H1 (cell line): ENCODE data around the gene EPB41L2. TPM values are rescaled to one million over a fixed set of nuclear protein-coding genes. Genes with fewer than 3 reads are reported as not detected.

Source experiments
- CTCF ChIA-PET: fragments of 300-600 bp; sonication (Branson Sonifier 250); formaldehyde crosslinking; loops from one replicate; lab custom pipeline; 2021; ENCODE audit not compliant: partially characterized antibody; lab: Charles Lee
- POLR2A ChIA-PET: fragments of 300-600 bp; sonication (Branson Sonifier 250); formaldehyde crosslinking; loops from one replicate; lab custom pipeline; 2021; ENCODE audit warnings: inconsistent platforms; ENCODE audit not compliant: partially characterized antibody; lab: Charles Lee
- DNase-seq, 2 experiments: peaks; one replicate each; pipeline versions ENCODE4 v3.0.0 to v3.0.0-alpha.2; 2010 to 2022; ENCODE audit warnings: low spot score in 2 of 2, low read depth in 1 of 2, mixed read lengths in 1 of 2
- FAIRE-seq: peaks from 2 replicates; lab custom pipeline; 2011; peaks lifted over from hg19 to GRCh38; lab: Jason Lieb, UNC
- H2AFZ ChIP-seq: 2 replicates; pipeline ENCODE4 v1.8.1; 2012; ENCODE audit warnings: low read length, inconsistent platforms
- H2AK5ac ChIP-seq: 2 replicates; pipeline ENCODE4 v1.6.1; 2013; ENCODE audit warnings: low read depth, low read length
- H2BK120ac ChIP-seq: replicated peaks from 2 replicates; pipeline ENCODE3; 2013; ENCODE audit warnings: low read depth, low read length, inconsistent platforms
- H2BK12ac ChIP-seq: 2 replicates; pipeline ENCODE4 v1.6.1; 2013; ENCODE audit warnings: low read depth, low read length
- H2BK15ac ChIP-seq: 2 replicates; pipeline ENCODE4 v1.6.1; 2013; ENCODE audit warnings: low read length
- H2BK20ac ChIP-seq: 2 replicates; pipeline ENCODE4 v1.6.1; 2013; ENCODE audit warnings: low read length
- H2BK5ac ChIP-seq: 2 replicates; pipeline ENCODE4 v1.6.1; 2013; ENCODE audit warnings: low read depth, low read length
- H3K14ac ChIP-seq: 2 replicates; pipeline ENCODE4 v1.6.1; 2013; ENCODE audit warnings: inconsistent platforms; ENCODE audit not compliant: insufficient read length
- H3K18ac ChIP-seq: 2 replicates; pipeline ENCODE4 v1.6.1; 2013; ENCODE audit warnings: low read length; ENCODE audit errors: extremely low read depth
- H3K23ac ChIP-seq: 2 replicates; pipeline ENCODE4 v1.6.1; 2013; ENCODE audit warnings: inconsistent platforms; ENCODE audit not compliant: insufficient read length
- H3K23me2 ChIP-seq: 2 replicates; pipeline ENCODE4 v1.6.1; 2013; ENCODE audit warnings: low read depth, low read length
- H3K27ac ChIP-seq: 2 replicates; pipeline ENCODE4 v1.6.1; 2011; ENCODE audit warnings: low read depth, low read length, inconsistent platforms
- H3K27me3 ChIP-seq, 4 experiments: replicated peaks in 1 of 4; 1 replicate in 1 of 4; 2 replicates in 3 of 4; pipeline versions ENCODE4 v1.6.1 to v1.8.1; 2011 to 2013; ENCODE audit warnings: low read length in 3 of 4, mild to moderate bottlenecking in 3 of 4, inconsistent platforms in 2 of 4, mixed read lengths in 2 of 4, moderate library complexity in 1 of 4; ENCODE audit not compliant: control insufficient read depth in 3 of 4, insufficient read depth in 3 of 4; ENCODE audit errors: extremely low read depth in 1 of 4
- H3K36me3 ChIP-seq, 4 experiments: 2 replicates each; pipeline versions ENCODE4 v1.6.1 to v1.8.1; 2011 to 2013; ENCODE audit warnings: mild to moderate bottlenecking in 4 of 4, low read length in 3 of 4, moderate library complexity in 2 of 4, control low read depth in 1 of 4, inconsistent platforms in 1 of 4; ENCODE audit not compliant: insufficient read depth in 4 of 4, control insufficient read depth in 2 of 4
- H3K4ac ChIP-seq: replicated peaks from 2 replicates; pipeline ENCODE3; 2013; ENCODE audit warnings: low read length, low read depth, mixed read lengths, inconsistent platforms; ENCODE audit not compliant: insufficient read length
- H3K4me1 ChIP-seq, 4 experiments: replicated peaks in 1 of 4; 1 replicate in 1 of 4; 2 replicates in 3 of 4; pipeline versions ENCODE4 v1.6.1 to v1.8.1; 2011 to 2013; ENCODE audit warnings: low read length in 3 of 4, inconsistent platforms in 2 of 4, mixed read lengths in 1 of 4; ENCODE audit not compliant: insufficient read depth in 4 of 4, control insufficient read depth in 3 of 4
- H3K4me2 ChIP-seq, 2 experiments: 2 replicates each; pipeline versions ENCODE4 v1.6.1 to v1.8.1; 2011 to 2013; ENCODE audit warnings: low read depth in 2 of 2, low read length in 2 of 2, control low read depth in 1 of 2, inconsistent platforms in 1 of 2, mild to moderate bottlenecking in 1 of 2; ENCODE audit not compliant: insufficient read depth in 1 of 2
- H3K4me3 ChIP-seq, 4 experiments: fragments of 200-600, 300-600 bp in 1 of 4; sonication (generic), shearing (Covaris generic), sonication (Bioruptor Twin) in 1 of 4; 2 replicates each; pipeline versions ENCODE4 v1.5.1 to v1.8.1; 2011 to 2016; ENCODE audit warnings: low read length in 4 of 4, low read depth in 3 of 4, control low read depth in 2 of 4, inconsistent platforms in 2 of 4, mild to moderate bottlenecking in 2 of 4, mixed read lengths in 1 of 4, moderate library complexity in 1 of 4; ENCODE audit not compliant: insufficient read depth in 2 of 4; ENCODE audit errors: extremely low read depth in 1 of 4
- H3K56ac ChIP-seq: replicated peaks from 2 replicates; pipeline ENCODE3; 2013; ENCODE audit warnings: low read depth, mild to moderate bottlenecking, mixed read lengths, low read length, inconsistent platforms; ENCODE audit not compliant: insufficient read length
- H3K79me1 ChIP-seq: 2 replicates; pipeline ENCODE4 v1.6.1; 2013; ENCODE audit warnings: low read depth, low read length, control low read depth
- H3K79me2 ChIP-seq, 2 experiments: 2 replicates each; pipeline versions ENCODE4 v1.6.1 to v1.8.1; 2012 to 2013; ENCODE audit warnings: low read length in 2 of 2, mild to moderate bottlenecking in 2 of 2, inconsistent platforms in 1 of 2; ENCODE audit not compliant: insufficient read depth in 2 of 2, control insufficient read depth in 1 of 2
- H3K9ac ChIP-seq, 4 experiments: replicated peaks in 1 of 4; 1 replicate in 1 of 4; 2 replicates in 3 of 4; pipeline versions ENCODE4 v1.6.1 to v1.8.1; 2011 to 2013; ENCODE audit warnings: low read depth in 3 of 4, low read length in 3 of 4, control low read depth in 2 of 4, mild to moderate bottlenecking in 2 of 4, moderate library complexity in 2 of 4, inconsistent platforms in 1 of 4; ENCODE audit errors: extremely low read depth in 1 of 4
- H3K9me3 ChIP-seq, 2 experiments: 2 replicates each; pipeline versions ENCODE4 v1.6.1 to v1.8.1; 2012 to 2013; ENCODE audit warnings: mild to moderate bottlenecking in 2 of 2, moderate library complexity in 2 of 2, control low read depth in 1 of 2, inconsistent platforms in 1 of 2, low read depth in 1 of 2, low read length in 1 of 2, mixed read lengths in 1 of 2; ENCODE audit not compliant: insufficient read depth in 2 of 2
- H4K20me1 ChIP-seq, 2 experiments: replicated peaks in 1 of 2; 2 replicates each; pipeline versions ENCODE3 to v1.8.1; 2011 to 2013; ENCODE audit warnings: inconsistent platforms in 2 of 2, low read length in 2 of 2, mild to moderate bottlenecking in 1 of 2; ENCODE audit not compliant: insufficient read depth in 2 of 2, control insufficient read depth in 1 of 2
- H4K5ac ChIP-seq: 2 replicates; pipeline ENCODE4 v1.6.1; 2013; ENCODE audit warnings: low read length, low read depth, mixed read lengths, inconsistent platforms; ENCODE audit not compliant: insufficient read length
- H4K8ac ChIP-seq: 2 replicates; pipeline ENCODE4 v1.8.0; 2013; ENCODE audit warnings: mild to moderate bottlenecking, moderate library complexity, low read length, inconsistent platforms; ENCODE audit not compliant: insufficient read depth; ENCODE audit errors: extremely low read depth
- H4K91ac ChIP-seq: replicated peaks from 2 replicates; pipeline ENCODE3; 2013; ENCODE audit warnings: low read length, mixed read lengths, inconsistent platforms; ENCODE audit not compliant: insufficient read length
- GTF2F1 ChIP-seq: IDR thresholded peaks from 2 replicates; pipeline ENCODE4 v1.6.1; 2012; ENCODE audit warnings: low read depth, low read length, improper control_type of control experiment, borderline replicate concordance
- HDAC2 ChIP-seq, 2 experiments: fragments of 300-600 bp in 1 of 2; sonication (generic) in 1 of 2; IDR thresholded peaks; 2 replicates each; pipeline ENCODE4 v1.6.1; 2011 to 2012; ENCODE audit warnings: low read depth in 2 of 2, low read length in 2 of 2, mild to moderate bottlenecking in 2 of 2, moderate library complexity in 2 of 2, borderline replicate concordance in 1 of 2, inconsistent platforms in 1 of 2
- JUND ChIP-seq: IDR thresholded peaks from 2 replicates; pipeline ENCODE4 v1.6.1; 2011; ENCODE audit warnings: mild to moderate bottlenecking, improper control_type of control experiment, low read length
- NANOG ChIP-seq: IDR thresholded peaks from 2 replicates; pipeline ENCODE4 v1.6.1; 2011; ENCODE audit warnings: low read length, low read depth, mild to moderate bottlenecking, inconsistent platforms; ENCODE audit not compliant: insufficient read depth, poor library complexity, severe bottlenecking
- WGBS, 2 experiments: shearing (Covaris generic) in 1 of 2; methylation state at CpG; one replicate each; pipeline versions ENCODE4 v1.1.6 to v1.1.7; 2013 to 2015; ENCODE audit warnings: low lambda C conversion rate in 2 of 2, mixed read lengths in 2 of 2, inconsistent platforms in 1 of 2, low coverage in 1 of 2, missing lambda C conversion rate in 1 of 2; ENCODE audit not compliant: insufficient replicate concordance in 2 of 2, insufficient coverage in 1 of 2, insufficient read length in 1 of 2; ENCODE audit errors: extremely low coverage in 1 of 2, missing lambda C conversion rate in 1 of 2; 5-methylcytosine and 5-hydroxymethylcytosine counted together
- polyA plus RNA-seq, 7 experiments: library from polyadenylated mRNA; depleted of rRNA in 3 of 7; stranded (reverse) in 5 of 7; unstranded in 2 of 7; fragments of >200 nt in 5 of 7; fragments of 200-250 nt in 2 of 7; gene quantifications; 1 replicate in 5 of 7; 2 replicates in 1 of 7; 4 replicates in 1 of 7; pipeline versions ENCODE4 v1.2.1 to v1.2.3, GENCODE V29; 2011 to 2013; ENCODE audit warnings: missing spikeins in 2 of 7, mixed read lengths in 2 of 7
- total RNA-seq: library from RNA; stranded (reverse); fragmentation: NEBNext Ultra II Directional; extraction: Animal tissue kit (Norgen Biotek cat#: 25700); gene quantifications from 2 replicates; pipeline ENCODE4 v1.2.1, GENCODE V29; 2021

Gene EPB41L2
- total and polyA plus RNA-seq, 2 of the 8 experiments (the other 6 are each of a cell fraction or from before 2014, with no cell fraction given) = 22.5 to 123 TPM

GRCh38 chr6:131035582-131035981 lies 27.5 kb downstream of the EPB41L2 start:
- Histone ChIP-seq H3K4me1 (no peaks in the 10 kb centered on the region; a peak in 1 of 7 replicates), H3K27me3 (no peaks in the 10 kb centered on the region), H2BK120ac (no peak overlapping the region), H2BK15ac (no peak overlapping the region), H3K18ac (no peak overlapping the region), H4K20me1 (peaks cover 0 to 2% of the 10 kb centered on the region in 2 experiments), H4K91ac (no peak overlapping the region), H3K23me2 (no peaks in the 10 kb centered on the region), H3K56ac (no peak overlapping the region), H3K4me3 (no peak overlapping the region), H3K79me1 (no peaks in the 10 kb centered on the region; the same call in none of the 2 replicates), H3K4ac (no peak overlapping the region), H2AK5ac (no peak overlapping the region), H3K27ac (no peak overlapping the region), H3K9ac (no peak overlapping the region), H2AFZ (no peak overlapping the region), H4K8ac (no peak overlapping the region), H3K4me2 (no peak overlapping the region), H2BK12ac (no peak overlapping the region), H4K5ac (no peak overlapping the region), H3K79me2 (peaks cover 0 to 60% of the 10 kb centered on the region in 2 experiments; a peak in 2 of 4 replicates), H2BK20ac (no peak overlapping the region), H3K9me3 (no peaks in the 10 kb centered on the region), H3K36me3 (no peaks in the 10 kb centered on the region), H3K14ac (no peak overlapping the region), H2BK5ac (no peak overlapping the region), H3K23ac (no peak overlapping the region)
- TF ChIP-seq HDAC2 (IDR thresholded peaks at IDR 0.05; ENCODE audit: borderline replicate concordance in 1 of 2, low read depth in 2 of 2, low read length in 2 of 2) (no peak), JUND (no peak), NANOG (no peak), GTF2F1 (no peak)
- no peak for FAIRE-seq
- CTCF ChIA-PET = interaction anchor here (1.0 kb wide), 1 partner anchor 498 kb away, joined by 4 read pairs; no protein-coding TSS in a partner anchor
- POLR2A ChIA-PET = no interaction called here
- no peak for DNase-seq
- WGBS, 2 experiments = 100% methylated on average over 1 of the region's 1 CpG; no CpG with 5 or more reads in 1 of the 2 experiments
